Right lobe of liver (tissue), 4 donors: ENCODE measurements around the gene ENO2.

Experiments used
- CTCF ChIP-seq, 4 donors: fragments of 200-600 bp in 3 of 4; fragments of 450-650 bp in 1 of 4; IDR thresholded peaks; one replicate each; pipeline versions ENCODE4 v1.5.1 to v1.8.0; 2016 to 2022; ENCODE audit warnings: antibody characterized with exemption in 4 of 4, mild to moderate bottlenecking in 2 of 4
- POLR2A ChIP-seq: fragments of 450-650 bp; IDR thresholded peaks from one replicate; pipeline ENCODE4 v1.6.1; 2017; ENCODE audit warnings: antibody characterized with exemption, mild to moderate bottlenecking
- donor health status: DM: no; HTN: no; CAD: no.
- donor health status: DM: no; HTN: no; CAD: no.
- donor health status: DM: no; HTN: yes; CAD: no.

DNA sequence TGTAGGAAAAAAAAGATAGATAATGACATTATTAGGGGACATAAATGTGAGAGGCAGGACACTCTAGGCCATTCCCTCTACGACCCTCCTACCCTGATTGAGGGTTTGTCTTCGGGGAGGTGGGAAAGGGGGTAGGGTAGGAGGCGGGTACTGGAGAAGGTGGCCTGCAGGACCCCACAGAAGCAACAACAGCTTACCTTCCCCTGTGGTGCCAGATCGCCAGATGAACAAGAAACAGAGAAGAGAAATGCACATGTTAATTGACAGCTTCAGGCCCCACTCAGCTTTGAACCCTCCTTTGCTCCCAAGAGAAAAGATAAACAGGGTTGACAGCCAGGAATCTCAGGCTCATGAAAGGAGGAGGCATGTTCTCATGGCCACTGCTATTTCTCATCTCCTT is 51.3 kb downstream of the ENO2 start:
- no peak for TF ChIP-seq CTCF (IDR thresholded peaks at IDR 0.05)
- no peak for TF ChIP-seq POLR2A
